ENCODE measurements around the gene AOX1. TPM values are rescaled to one million over a fixed set of nuclear protein-coding genes. Genes with fewer than 3 reads are reported as not detected.

AOX1 gene
- total and polyA plus RNA-seq, 2 donors (not counting 1 experiment from before 2014, with no cell fraction given), result 0.18 TPM; not detected in 1

DNA sequence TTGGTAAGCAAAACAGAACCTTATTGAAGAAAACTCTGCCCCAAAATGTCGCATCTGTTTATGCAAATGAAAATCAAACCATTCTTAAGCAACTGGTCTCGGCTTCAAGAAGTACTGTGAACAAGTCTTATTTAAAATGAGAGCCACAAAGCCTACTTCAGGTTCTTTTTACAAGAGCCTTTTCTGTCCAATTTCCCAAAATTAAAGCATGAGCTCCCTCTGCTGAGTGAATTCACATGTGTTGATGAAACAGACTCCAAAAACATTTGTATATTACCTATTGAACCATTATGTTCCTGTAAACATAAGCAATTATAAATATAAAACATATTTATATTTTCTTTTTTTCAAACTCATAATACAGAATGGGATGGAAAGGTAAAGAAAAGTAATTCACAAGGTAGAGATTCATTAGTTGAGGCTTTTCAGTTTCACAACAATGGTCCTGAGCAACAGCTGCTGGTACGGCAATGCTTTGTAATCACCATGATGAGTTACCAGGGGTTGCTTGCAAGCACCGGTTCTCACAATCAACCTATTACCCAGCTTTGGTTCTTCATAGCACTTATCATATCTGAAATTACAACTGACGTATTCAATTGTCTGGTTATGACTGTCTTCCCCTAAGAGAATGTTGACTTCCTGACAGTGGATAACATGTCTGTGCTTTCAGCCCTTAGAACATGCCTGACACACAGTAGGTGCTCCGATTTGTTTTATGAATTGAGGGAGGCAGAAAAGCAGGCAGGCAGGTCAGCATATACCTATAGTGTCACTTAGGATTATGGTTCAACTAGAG is 117.5 kb downstream of the AOX1 start:
- TF ChIP-seq, protein P1, sequence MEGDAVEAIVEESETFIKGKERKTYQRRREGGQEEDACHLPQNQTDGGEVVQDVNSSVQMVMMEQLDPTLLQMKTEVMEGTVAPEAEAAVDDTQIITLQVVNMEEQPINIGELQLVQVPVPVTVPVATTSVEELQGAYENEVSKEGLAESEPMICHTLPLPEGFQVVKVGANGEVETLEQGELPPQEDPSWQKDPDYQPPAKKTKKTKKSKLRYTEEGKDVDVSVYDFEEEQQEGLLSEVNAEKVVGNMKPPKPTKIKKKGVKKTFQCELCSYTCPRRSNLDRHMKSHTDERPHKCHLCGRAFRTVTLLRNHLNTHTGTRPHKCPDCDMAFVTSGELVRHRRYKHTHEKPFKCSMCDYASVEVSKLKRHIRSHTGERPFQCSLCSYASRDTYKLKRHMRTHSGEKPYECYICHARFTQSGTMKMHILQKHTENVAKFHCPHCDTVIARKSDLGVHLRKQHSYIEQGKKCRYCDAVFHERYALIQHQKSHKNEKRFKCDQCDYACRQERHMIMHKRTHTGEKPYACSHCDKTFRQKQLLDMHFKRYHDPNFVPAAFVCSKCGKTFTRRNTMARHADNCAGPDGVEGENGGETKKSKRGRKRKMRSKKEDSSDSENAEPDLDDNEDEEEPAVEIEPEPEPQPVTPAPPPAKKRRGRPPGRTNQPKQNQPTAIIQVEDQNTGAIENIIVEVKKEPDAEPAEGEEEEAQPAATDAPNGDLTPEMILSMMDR (IDR thresholded peaks at IDR 0.05), result peak; percentile 40
- no peak for TF ChIP-seq EZH2 (IDR thresholded peaks at IDR 0.05; ENCODE audit: borderline replicate concordance, insufficient read depth, low read depth, low read length, poor library complexity, severe bottlenecking)
- H3K9me3 Mint-ChIP-seq (ENCODE audit: insufficient read depth), result no peaks in the 10 kb centered on the region
- no peaks in the 10 kb centered on the region for H3K4me1 ChIP-seq (ENCODE audit: control insufficient read depth in 2 of 2, insufficient read depth in 2 of 2, low read length in 2 of 2)
- 33% methylated on average over 3 of the region's 6 CpGs for WGBS (ENCODE audit: insufficient coverage)
- peaks cover 30% of the 10 kb centered on the region for H3K27me3 Mint-ChIP-seq
- no peaks in the 10 kb centered on the region for H4K20me1 ChIP-seq (ENCODE audit: control insufficient read depth, insufficient read depth, low read length, poor library complexity, severe bottlenecking)
- no peak overlapping the region for H3K4me3 Mint-ChIP-seq
- H3K27ac ChIP-seq (ENCODE audit: low read length in 2 of 2), result no peak overlapping the region
- no peak overlapping the region for H2AFZ ChIP-seq (ENCODE audit: insufficient read depth, low read depth, low read length, poor library complexity, severe bottlenecking)
- POLR2A ChIA-PET, result no interaction called here
- no peak overlapping the region for H3K9ac ChIP-seq (ENCODE audit: low read length)
- intact Hi-C loops (cut with micrococcal nuclease), result loop anchor here (5.0 kb wide), 1 partner anchor 721 kb away; no protein-coding TSS in a partner anchor
- ATAC-seq (ENCODE audit: low read depth), result no peak
- peaks cover 6% of the 10 kb centered on the region for H3K4me1 Mint-ChIP-seq
- no peak overlapping the region for H3K27ac Mint-ChIP-seq
- no peaks in the 10 kb centered on the region for H3K36me3 ChIP-seq (replicated peaks in 1 of 2; ENCODE audit: control extremely low read depth in 1 of 2, control insufficient read depth in 1 of 2, extremely low read depth in 1 of 2, insufficient read depth in 2 of 2, low read length in 1 of 2)
- DNase-seq, result peak; percentile 46
- no peaks in the 10 kb centered on the region for H3K9me3 ChIP-seq (ENCODE audit: control extremely low read depth in 1 of 3, control insufficient read depth in 2 of 3, insufficient read depth in 1 of 3, low read length in 2 of 3)
- no peak overlapping the region for H3K4me2 ChIP-seq (replicated peaks; ENCODE audit: low read depth, low read length, poor library complexity, severe bottlenecking)
- H3K4me3 ChIP-seq (ENCODE audit: control extremely low read depth in 1 of 5, extremely low read depth in 1 of 5, insufficient read depth in 1 of 5, low read depth in 2 of 5, low read length in 4 of 5), result no peak overlapping the region
- no peaks in the 10 kb centered on the region for H3K79me2 ChIP-seq (ENCODE audit: control insufficient read depth, insufficient read depth, low read length)
- CTCF ChIA-PET, result interaction anchor here (1.2 to 1.6 kb wide), 4 partner anchors 58 to 178 kb away, joined by 3 to 4 read pairs (median 4); partner anchors contain the start of gene SGO2
- no peaks in the 10 kb centered on the region for H3K27me3 ChIP-seq (replicated peaks in 1 of 4; ENCODE audit: control extremely low read depth in 1 of 4, control insufficient read depth in 3 of 4, insufficient read depth in 4 of 4, low read length in 3 of 4)

Measured in B cell (primary cell).